ENCODE measurements around the gene SV2B.

Gene SV2B

DNA sequence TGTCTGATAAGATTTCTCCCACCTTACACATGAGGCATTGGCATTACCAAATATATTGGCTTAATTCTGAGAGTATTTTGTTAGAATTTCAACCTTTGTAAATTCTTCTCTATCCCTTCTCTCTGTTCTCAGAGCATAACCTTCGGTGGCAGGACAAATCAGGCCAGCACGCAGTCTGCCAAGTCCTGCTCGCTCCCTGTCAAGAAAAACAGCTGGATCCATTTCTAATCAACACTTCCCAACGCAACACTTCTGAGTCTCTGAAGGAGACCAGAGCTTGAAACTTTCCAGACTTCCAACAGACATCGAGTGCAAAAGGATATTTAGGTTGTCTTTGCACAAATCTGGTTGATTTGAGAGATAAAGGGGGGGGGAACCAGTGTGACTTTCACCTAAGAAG, 125.7 kb downstream of the SV2B start:
- in situ Hi-C loops (cut with MboI; ENCODE audit: low sequenced_read_pairs), result loop anchor here (10.0 kb wide), 1 partner anchor 171 kb away; no protein-coding TSS in a partner anchor

DNA sequence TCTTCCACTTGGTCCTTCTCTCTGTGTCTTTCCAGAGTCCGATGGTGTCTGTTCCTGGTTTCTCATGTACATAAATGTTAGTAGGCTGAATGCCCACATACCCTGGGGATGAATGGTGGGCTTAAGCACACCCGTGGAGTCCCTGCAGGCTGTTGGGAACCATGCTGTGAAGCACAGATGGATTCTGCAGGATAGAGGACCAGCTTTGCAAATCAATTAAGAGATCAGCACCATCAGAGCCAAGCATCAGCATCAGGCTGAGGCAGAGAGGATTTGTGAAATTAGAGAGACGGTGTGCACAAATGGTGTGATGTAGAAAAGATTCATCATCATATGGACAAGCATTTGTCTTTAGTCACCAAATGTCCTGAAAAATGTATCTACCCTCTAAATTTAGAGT, 127.1 kb downstream of the SV2B start:
- in situ Hi-C loops (cut with MboI; ENCODE audit: low sequenced_read_pairs), result loop anchor here (10.0 kb wide), 1 partner anchor 172 kb away; no protein-coding TSS in a partner anchor

DNA sequence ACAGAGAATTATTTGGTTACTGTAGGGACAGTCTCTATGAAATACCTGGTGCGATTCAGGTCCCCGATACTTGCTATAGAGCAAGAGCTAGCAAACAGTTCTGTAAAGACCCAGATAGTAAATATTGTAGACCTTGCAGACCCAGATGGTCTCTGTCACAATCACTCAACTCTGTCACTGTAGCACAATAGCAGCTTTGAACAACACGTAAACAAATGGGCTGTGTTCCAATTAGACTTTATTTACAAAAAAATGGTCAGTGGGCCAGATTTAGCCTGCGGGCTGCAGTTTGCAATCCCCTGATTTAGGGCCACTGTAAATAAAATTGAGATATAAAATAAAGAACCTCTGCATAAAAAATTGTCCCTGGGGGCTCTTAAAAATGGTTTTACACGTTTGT, 127.7 kb downstream of the SV2B start:
- in situ Hi-C loops (cut with MboI; ENCODE audit: low sequenced_read_pairs), result loop anchor here (10.0 kb wide), 1 partner anchor 173 kb away; no protein-coding TSS in a partner anchor

DNA sequence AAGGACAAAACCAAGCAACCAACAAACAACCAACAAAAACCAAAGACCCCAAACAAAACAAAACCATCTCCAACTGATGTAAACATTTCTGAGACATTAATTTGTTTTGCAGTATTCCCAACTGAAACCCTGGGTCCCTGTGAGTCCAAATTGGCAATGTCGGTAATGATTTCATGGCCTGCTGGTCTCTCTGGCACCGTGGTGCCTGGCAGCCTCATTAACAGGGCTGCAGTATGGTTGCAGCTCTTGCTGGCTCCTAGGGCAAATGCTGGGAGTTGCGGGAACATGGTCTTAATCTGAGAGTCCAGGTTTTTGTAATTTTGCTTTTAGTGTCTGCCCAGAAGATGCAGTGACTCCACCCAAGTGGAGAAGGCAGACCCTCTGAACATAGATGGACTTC, 128.3 kb downstream of the SV2B start:
- in situ Hi-C loops (cut with MboI; ENCODE audit: low sequenced_read_pairs), result loop anchor here (10.0 kb wide), 1 partner anchor 174 kb away; no protein-coding TSS in a partner anchor

DNA sequence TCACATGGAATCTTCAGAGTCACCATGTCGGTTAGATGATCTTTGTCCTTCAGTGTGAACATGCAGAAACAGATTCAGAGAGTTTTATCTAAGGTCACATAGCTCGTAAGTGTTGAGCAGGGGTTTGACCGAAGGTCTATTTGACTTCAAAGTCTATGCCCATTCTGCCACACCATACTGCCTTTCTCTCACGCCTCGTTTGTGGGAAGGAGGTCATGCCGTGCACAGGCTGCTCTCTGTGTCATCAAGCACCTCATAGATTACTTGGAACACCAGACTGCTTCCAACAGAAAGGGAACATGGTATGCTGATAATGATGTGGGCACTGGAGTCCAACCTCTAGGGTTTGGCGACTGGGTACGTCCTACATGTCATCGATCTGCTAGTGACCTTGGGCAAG, 128.8 kb downstream of the SV2B start:
- in situ Hi-C loops (cut with MboI; ENCODE audit: low sequenced_read_pairs), result loop anchor here (10.0 kb wide), 1 partner anchor 174 kb away; no protein-coding TSS in a partner anchor

DNA sequence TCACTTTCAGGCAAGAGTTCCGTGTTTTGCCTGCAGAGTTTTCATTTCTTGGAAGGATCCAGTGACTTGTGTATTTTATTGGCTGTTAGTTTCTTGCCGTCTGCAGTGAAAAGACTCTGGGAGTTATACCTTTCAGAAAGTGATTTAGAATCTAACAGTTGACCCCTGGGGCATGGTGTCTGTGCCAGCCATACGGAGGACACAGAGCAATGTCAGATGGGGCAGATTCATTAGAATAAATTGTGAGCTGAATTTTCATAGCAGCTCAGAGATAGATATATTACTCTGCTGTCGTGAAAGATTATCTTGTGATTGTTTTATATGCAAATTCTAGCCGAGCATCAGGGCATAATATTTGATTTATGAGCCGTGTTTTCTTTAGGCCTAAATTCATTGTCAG, 131.6 kb downstream of the SV2B start:
- in situ Hi-C loops (cut with MboI; ENCODE audit: low sequenced_read_pairs), result no loop called here

DNA sequence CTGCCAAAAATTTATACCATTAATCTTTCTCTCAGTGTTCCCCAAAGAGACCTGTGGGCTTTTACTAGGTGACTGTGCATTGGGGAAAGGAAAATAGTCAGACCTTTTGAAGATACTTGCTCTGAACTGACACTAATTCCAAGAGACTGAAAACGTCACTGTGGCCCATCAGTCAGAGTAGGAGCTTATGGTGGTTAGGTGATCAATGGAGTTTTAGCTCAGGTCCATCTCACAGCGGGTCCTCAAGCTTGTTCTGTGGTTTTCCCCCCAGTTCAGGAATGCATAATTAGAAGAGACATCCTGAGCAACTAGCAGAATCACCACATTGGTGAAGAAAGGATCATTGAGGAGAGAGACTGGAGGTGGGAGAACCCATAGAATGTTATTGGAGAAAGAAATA, 134.7 kb downstream of the SV2B start:
- in situ Hi-C loops (cut with MboI; ENCODE audit: low sequenced_read_pairs), result no loop called here

DNA sequence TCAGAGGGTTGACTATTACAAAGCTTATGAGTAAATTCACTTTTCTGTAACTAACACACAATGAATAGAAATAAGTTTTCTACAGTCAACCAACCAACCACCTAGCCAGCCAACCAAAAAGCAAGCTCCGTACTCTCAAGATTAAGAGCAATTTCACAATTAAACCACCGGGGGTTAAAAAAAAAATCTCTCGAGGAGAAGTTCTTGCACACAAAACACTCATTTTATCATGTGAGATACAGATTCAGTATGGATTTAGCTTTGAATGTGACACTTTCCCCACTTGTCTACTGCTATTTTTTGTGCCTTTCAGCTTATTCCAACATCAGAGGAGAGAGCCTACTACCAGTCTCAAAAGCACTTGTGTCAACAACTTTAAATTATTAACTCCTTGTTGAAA, 135.3 kb downstream of the SV2B start:
- in situ Hi-C loops (cut with MboI; ENCODE audit: low sequenced_read_pairs), result no loop called here

DNA sequence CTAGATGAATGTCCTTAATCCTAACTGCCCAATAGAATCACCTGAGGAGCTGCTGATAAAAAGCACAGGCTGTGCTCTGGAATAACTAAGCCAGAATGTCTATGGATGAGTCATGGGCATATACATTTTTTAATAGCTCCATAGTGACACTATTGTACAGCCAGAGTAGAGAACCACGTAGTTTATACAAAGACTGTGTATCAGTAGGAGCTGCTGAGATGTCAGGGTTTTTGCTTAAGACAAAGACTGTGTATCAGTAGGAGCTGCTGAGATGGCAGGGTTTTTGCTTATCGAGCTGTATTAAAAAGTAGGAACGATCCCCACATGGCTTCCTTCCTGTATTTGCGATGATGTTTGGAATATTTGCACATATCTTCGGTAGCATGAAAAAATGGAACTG, 137.4 kb downstream of the SV2B start:
- in situ Hi-C loops (cut with MboI; ENCODE audit: low sequenced_read_pairs), result no loop called here

DNA sequence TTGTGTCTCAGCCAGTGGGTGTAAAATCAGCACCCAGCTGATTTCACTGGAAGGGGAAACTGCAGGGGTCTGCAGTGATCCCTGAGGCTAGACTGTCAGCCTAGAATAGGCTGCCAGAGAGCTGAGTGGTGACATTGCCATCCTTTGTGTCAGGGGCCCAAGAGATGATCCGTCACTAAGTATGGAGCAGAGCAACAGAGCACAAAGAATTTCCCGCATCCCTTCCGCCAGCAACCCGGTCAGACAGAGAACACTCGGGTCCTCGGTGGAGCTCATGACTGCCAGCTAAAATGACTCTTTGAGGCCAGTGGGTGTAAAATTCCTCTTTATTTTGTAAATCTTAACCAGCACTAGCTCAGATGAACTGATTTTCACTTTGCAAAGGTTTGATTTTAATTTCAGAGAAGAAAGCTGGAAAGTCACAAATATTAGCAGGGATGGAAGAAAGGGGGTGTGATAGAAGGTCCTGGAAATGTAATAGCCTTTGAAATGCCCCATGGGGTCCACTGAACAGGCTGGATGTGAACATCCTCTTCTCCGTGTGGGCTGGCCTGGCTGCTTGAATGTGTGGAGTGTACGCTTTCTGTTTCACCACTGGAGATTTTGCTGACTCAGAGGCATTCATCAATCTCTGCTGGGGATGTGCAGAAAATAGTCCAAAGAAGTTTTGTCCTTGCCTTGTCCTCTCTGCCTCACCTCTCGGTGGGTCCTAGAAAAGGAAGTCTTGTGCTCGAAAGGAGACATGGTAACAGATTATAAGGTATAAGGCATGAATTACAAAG, 138.8 kb downstream of the SV2B start:
- in situ Hi-C loops (cut with MboI; ENCODE audit: low sequenced_read_pairs), result no loop called here

DNA sequence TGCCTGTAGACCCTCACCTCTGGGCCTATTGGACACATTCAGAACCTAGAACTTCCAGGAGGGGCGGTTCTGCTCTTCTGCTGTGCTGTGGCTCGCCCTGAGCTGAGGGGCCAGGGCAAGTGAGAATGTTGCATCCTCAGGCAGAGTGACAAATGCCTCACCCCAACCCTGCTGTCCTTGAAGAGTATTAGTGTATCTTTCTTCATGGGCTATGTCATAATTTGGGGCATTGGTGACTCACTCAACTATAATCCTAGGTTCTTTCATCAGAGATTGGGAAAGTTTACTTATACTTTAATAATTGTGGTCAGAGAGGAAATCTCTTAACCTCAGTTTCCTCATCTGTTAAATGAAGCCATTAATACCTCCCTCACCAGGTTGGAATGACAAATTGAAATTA, 143.8 kb downstream of the SV2B start:
- in situ Hi-C loops (cut with MboI; ENCODE audit: low sequenced_read_pairs), result no loop called here

DNA sequence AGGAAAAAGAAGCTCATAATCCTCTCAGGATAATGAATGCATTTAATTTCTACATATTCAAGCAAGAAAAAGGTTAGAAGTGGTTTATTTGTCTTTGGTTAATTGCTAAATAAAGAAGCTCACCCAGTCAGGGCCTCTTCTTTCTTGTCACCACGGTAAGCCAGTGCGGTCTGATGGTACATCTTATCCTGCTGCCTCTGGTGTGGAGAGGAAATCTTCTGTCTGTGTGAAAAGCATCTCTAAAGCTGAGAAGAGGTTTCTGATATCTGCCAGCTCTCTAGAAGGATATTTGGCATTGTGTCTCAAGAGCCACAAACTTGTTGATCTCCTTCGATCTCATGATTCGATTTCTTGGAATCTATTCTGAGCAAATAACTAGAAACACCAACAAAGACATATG, 144.9 kb downstream of the SV2B start:
- in situ Hi-C loops (cut with MboI; ENCODE audit: low sequenced_read_pairs), result no loop called here

DNA sequence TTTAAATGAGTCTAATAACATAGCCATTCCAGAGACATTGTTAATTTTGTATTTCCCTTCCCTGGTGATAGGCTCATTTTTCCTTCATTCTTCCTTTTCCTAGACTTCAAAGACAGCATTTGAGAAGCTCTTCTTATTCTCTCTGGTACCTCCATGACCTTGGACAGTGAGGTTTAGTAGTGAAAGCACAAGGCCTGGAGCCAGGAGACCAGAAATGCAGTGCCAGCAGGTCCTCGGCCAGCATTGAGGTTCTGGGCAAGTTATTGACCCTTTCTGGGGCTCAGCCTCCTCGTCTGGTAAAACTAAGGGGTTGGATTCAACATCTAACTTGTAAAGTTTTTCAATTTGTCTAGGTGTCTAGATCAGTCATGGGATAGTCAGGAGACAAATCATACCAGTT, 146.9 kb downstream of the SV2B start:
- in situ Hi-C loops (cut with MboI; ENCODE audit: low sequenced_read_pairs), result no loop called here

DNA sequence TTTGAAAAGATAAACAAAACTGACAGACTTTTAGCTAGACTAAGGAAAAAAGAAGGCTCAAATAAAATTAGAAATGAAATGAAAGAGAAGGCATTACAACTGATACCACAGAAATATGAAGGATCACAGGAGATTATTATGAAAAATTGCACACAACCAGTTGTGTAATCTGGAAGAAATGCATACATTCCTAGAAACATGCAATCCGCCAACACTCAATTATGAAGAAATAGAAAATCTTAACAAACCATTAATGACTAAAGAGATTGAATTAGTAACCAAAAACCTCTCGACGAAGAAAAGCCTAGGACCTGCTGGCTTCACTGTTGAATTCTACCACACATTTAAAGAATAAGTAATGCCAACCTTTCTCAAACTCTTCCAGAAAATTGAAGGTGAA, 149.5 kb downstream of the SV2B start:
- in situ Hi-C loops (cut with MboI; ENCODE audit: low sequenced_read_pairs), result no loop called here

DNA sequence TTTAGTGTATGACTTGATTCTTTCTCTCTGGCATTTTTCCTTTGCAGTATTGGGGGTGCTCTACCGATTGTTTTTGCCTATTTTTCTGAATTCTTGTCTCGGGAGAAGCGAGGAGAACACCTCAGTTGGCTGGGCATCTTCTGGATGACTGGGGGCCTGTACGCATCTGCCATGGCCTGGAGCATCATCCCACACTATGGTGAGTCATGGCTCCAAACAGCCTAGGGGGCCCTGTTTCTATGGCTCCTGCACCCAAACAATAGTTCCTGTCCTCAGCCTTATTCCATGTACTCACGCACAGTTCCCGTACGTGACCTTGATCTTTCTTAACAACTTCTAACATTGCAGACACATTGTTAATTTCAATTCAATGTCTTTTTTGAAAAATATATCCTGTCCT, 152.3 kb downstream of the SV2B start:
- in situ Hi-C loops (cut with MboI; ENCODE audit: low sequenced_read_pairs), result loop anchor here (25.0 kb wide), 1 partner anchor 940 kb away; no protein-coding TSS in a partner anchor

DNA sequence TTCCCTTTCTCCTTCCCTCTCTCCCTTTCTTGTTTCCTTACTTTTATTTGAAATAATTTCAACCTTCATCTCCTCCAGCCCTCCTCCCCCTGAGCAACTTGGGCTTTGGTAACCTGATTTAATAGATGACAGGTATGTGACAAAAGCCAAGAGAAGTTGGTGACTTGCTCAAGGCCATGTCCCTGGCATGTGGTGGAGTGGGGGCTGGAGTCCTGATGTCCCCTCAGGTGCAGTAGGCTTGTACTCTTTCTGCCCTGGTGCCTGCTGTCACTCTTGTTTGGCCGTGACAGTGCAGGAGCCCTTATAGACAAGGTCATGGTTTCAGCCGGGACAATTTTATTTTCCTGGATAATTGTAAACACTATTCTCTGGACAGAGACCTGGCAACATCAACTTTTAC, 152.7 kb downstream of the SV2B start:
- in situ Hi-C loops (cut with MboI; ENCODE audit: low sequenced_read_pairs), result loop anchor here (25.0 kb wide), 1 partner anchor 940 kb away; no protein-coding TSS in a partner anchor

DNA sequence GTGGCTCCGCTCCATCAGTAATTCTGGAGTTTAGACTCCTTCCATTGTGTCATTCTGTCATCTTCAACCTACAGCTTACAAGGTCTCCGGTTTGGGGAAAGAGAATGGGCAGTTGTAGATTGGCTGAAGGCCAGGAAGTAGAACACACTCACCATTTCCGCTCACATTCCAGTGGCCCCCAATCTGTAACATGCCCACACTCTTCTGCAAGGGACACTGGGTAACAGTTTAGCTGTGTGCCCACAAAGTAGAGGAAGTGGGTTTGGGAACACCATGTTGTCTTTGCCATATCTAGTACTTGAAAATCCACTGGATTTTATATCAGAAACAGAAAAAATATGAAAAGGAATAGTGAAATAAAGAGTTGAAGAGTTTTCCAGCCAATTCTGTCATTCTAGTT, 153.5 kb downstream of the SV2B start:
- in situ Hi-C loops (cut with MboI; ENCODE audit: low sequenced_read_pairs), result loop anchor here (25.0 kb wide), 1 partner anchor 941 kb away; no protein-coding TSS in a partner anchor

DNA sequence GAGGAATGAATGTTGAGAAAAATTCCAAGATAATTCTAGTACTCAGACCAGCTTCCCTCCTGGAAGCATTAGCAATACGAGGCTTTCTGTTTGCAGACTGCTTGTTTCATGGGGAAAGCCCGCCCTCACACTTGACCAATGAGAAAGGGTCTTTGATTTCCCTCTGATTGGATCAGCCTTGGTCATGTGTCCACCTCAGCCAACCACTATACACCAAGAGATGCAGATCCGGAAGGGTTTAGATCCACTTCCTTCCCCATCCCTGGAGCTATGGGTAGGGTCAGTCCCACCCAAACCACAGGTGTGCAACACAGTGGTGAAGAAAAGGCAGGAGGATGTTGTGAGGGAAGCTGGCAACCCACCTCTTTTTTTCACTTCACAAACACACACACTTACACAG, 154.7 kb downstream of the SV2B start:
- in situ Hi-C loops (cut with MboI; ENCODE audit: low sequenced_read_pairs), result loop anchor here (25.0 kb wide), 1 partner anchor 942 kb away; no protein-coding TSS in a partner anchor

DNA sequence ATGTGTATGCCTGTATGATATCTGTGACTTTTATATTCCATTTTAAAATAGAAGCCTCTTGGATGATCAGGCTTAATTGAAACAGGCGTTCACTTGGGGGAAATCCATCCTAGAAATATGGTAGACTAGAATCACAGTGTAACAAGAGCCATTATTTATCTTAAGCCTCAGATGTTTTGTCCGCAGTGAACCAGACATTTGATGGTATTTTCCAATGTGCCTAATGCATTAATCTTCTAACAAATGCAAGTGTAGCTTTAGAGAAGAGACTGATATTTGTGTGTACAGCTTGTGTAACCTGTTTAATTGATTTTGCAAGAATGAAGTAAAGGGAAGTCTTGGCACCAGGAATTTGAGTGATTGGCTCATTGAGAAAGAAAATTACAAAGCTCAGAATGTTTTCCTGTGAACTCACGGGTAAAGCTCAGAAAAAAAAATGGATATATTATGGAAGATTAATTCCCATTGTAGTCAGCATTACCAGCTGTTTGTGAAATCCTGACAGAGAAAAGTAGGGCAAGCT, 155.7 kb downstream of the SV2B start:
- in situ Hi-C loops (cut with MboI; ENCODE audit: low sequenced_read_pairs), result loop anchor here (25.0 kb wide), 1 partner anchor 943 kb away; no protein-coding TSS in a partner anchor

DNA sequence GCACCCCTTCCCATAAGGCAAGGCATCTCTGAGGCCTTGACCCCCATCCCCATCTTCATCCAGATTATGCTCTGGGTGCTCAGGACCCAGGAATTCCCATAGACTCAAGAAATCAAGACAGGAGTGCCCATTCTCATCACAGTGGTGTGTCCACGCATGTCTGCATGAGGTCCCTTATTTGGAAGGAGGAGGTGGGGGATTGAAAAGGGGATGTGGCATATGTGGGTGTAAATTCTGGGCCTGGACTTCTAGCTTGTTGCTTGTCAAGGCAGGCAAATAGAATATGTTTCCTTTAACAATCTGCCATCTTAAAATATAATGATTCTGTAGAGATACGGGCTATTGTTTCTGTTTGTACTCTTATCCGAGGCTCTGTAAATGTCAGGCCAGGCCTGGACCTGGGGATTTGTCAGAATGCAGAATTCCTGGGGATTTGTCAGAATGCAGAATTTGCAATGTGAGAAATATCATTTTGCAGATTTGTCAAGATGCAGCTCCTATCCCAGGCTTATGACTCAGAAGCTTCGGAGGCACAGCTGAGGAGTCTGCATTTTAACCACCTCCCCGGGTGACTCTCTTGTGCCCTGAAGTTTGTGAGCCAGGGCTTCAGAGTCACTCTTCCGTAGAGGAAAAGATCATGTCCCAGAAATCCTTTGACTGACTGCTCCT, 157.8 kb downstream of the SV2B start:
- in situ Hi-C loops (cut with MboI; ENCODE audit: low sequenced_read_pairs), result loop anchor here (25.0 kb wide), 1 partner anchor 946 kb away; no protein-coding TSS in a partner anchor

DNA sequence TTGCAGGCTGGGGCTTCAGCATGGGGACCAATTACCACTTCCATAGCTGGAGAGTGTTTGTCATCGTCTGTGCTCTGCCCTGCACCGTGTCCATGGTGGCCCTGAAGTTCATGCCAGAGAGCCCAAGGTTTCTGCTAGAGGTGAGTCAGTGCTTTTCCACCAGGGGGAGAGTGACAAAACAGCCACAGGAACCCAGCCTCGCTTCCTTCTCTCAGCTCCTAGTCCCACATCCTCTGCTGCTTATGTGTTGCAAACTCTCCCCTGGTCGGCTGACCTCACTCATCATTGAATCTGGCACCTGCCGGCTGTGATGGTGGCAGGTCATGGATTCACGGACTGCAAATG, 158.3 kb downstream of the SV2B start:
- in situ Hi-C loops (cut with MboI; ENCODE audit: low sequenced_read_pairs), result loop anchor here (25.0 kb wide), 1 partner anchor 946 kb away; no protein-coding TSS in a partner anchor

DNA sequence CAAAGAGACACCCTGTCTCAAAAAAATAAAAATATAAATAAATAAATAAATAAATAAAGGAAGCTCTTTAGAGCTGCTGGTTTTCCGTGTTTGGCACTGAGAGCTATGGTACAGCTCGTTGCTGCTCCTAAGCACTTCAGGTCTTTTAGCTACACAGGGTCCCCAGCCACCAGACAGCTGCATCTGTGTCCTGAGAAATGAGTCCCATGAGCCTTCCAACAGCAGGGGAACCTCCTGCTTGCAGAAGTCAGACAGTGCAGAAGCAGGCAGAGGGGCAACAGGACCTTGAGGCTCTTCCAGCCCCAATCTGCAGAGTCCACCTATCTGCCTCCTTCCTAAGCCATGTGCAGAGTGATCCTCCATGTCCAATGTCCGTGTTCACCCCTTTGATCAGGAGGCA, 159.0 kb downstream of the SV2B start:
- in situ Hi-C loops (cut with MboI; ENCODE audit: low sequenced_read_pairs), result loop anchor here (25.0 kb wide), 1 partner anchor 947 kb away; no protein-coding TSS in a partner anchor
